Measurements from ENCODE around the gene HOMER3. TPM values are rescaled to one million over a fixed set of nuclear protein-coding genes. Genes with fewer than 3 reads are reported as not detected.

The HOMER3 gene
- total and polyA plus RNA-seq, 2 of the 13 experiments (the other 11 are each of a cell fraction or from before 2014, with no cell fraction given), result 21.3 to 27.3 TPM

GRCh38 chr19:18967358-18968146 lies 26.5 kb upstream of the HOMER3 start (continued):
- TF ChIP-seq CEBPZ (IDR thresholded peaks at IDR 0.05; ENCODE audit: low read length) (no peak), TOE1 (CRISPR knock-in tag; IDR thresholded peaks at IDR 0.05) (no peak), PPARG (CRISPR knock-in tag; conservative IDR thresholded peaks at IDR 0.05) (no peak), DMAP1 (CRISPR knock-in tag; IDR thresholded peaks at IDR 0.05) (no peak), PBX2 (CRISPR knock-in tag; IDR thresholded peaks at IDR 0.05) (no peak), FOXO1 (CRISPR knock-in tag; IDR thresholded peaks at IDR 0.05) (no peak), ZNF143 (CRISPR knock-in tag; IDR thresholded peaks at IDR 0.05) (no peak), ZNF513 (CRISPR knock-in tag; conservative IDR thresholded peaks at IDR 0.05) (no peak), HOXD1 (CRISPR knock-in tag; IDR thresholded peaks at IDR 0.05) (no peak), RXRA (CRISPR knock-in tag; IDR thresholded peaks at IDR 0.05) (no peak), DRAP1 (CRISPR knock-in tag; IDR thresholded peaks at IDR 0.05) (no peak), ERF (CRISPR knock-in tag; IDR thresholded peaks at IDR 0.05) (no peak), KLF13 (CRISPR knock-in tag; IDR thresholded peaks at IDR 0.05) (no peak), ATF6 (CRISPR knock-in tag; conservative IDR thresholded peaks at IDR 0.05) (no peak), ZFP41 (CRISPR knock-in tag; IDR thresholded peaks at IDR 0.05; ENCODE audit: borderline replicate concordance) (no peak), ZNF362 (CRISPR knock-in tag; IDR thresholded peaks at IDR 0.05; ENCODE audit: borderline replicate concordance) (no peak), POLR2A (IDR thresholded peaks at IDR 0.05; ENCODE audit: insufficient read depth in 1 of 2, low read depth in 2 of 2, low read length in 2 of 2) (no peak), ZNF441 (CRISPR knock-in tag; IDR thresholded peaks at IDR 0.05; ENCODE audit: borderline replicate concordance) (no peak), ZMYM3 (CRISPR knock-in tag; IDR thresholded peaks at IDR 0.05) (0 out of 2 replicates have a peak, but pooled peaks have one; percentile 9)
